PC-9 (cell line): Measurements from ENCODE around the gene CAPN9. TPM values are rescaled to one million over a fixed set of nuclear protein-coding genes. Genes with fewer than 3 reads are reported as not detected.

ENCODE experiments used
- BruUV-seq: library from RNA; stranded (reverse); fragments of 400-500 nt; replicated peaks from 2 replicates; lab custom pipeline; 2021; lab: Mats Ljungman, UMichigan
- CTCF ChIA-PET: fragments of 300-600 bp; sonication (Branson Sonifier 250); formaldehyde crosslinking; loops from one replicate; lab custom pipeline; 2022; ENCODE audit warnings: antibody characterized with exemption; lab: Charles Lee
- POLR2A ChIA-PET: fragments of 300-600 bp; sonication (Branson Sonifier 250); formaldehyde crosslinking; loops from one replicate; lab custom pipeline; 2022; ENCODE audit warnings: antibody characterized with exemption; ENCODE audit not compliant: unreplicated experiment; lab: Charles Lee
- DNase-seq, 2 experiments: peaks; one replicate each; pipeline versions ENCODE4 v3.0.0 to v3.0.0-alpha.2; 2015 to 2022; ENCODE audit warnings: mixed read lengths in 1 of 2
- H2AFZ ChIP-seq: fragments of 200-600 bp; sonication (generic); 2 replicates; pipeline ENCODE4 v1.8.1; 2017; ENCODE audit warnings: antibody characterized with exemption
- H3F3A ChIP-seq: fragments of 200-600 bp; sonication (generic); 2 replicates; pipeline ENCODE4 v1.8.1; 2017; ENCODE audit warnings: antibody characterized with exemption, mild to moderate bottlenecking, low read depth; ENCODE audit not compliant: insufficient read depth
- H3K27ac ChIP-seq: fragments of 200-600 bp; sonication (generic); 2 replicates; pipeline ENCODE4 v1.6.1; 2016; ENCODE audit warnings: mixed run types
- H3K27me3 ChIP-seq: fragments of 200-600 bp; sonication (generic); 2 replicates; pipeline ENCODE4 v1.6.1; 2016; ENCODE audit warnings: low read depth, mixed run types; ENCODE audit not compliant: insufficient read depth
- H3K36me3 ChIP-seq: fragments of 200-600 bp; sonication (generic); 2 replicates; pipeline ENCODE4 v1.6.1; 2016; ENCODE audit warnings: low read depth, mixed run types
- H3K4me1 ChIP-seq: fragments of 200-600 bp; sonication (generic); replicated peaks from 2 replicates; pipeline ENCODE4 v1.6.1; 2016; ENCODE audit warnings: mixed run types; ENCODE audit not compliant: insufficient read depth
- H3K4me2 ChIP-seq: fragments of 200-600 bp; sonication (generic); 2 replicates; pipeline ENCODE4 v1.6.1; 2017; ENCODE audit warnings: mixed run types
- H3K4me3 ChIP-seq: fragments of 200-600 bp; sonication (generic); 2 replicates; pipeline ENCODE4 v1.6.1; 2016; ENCODE audit warnings: mixed run types
- H3K79me2 ChIP-seq: fragments of 200-600 bp; sonication (generic); 2 replicates; pipeline ENCODE4 v1.6.1; 2017; ENCODE audit warnings: low read depth, mixed run types
- H3K9me2 ChIP-seq: fragments of 200-600 bp; sonication (generic); 2 replicates; pipeline ENCODE4 v1.8.1; 2017; ENCODE audit warnings: mild to moderate bottlenecking; ENCODE audit not compliant: insufficient read depth
- H3K9me3 ChIP-seq: fragments of 200-600 bp; sonication (generic); 2 replicates; pipeline ENCODE4 v1.8.1; 2016; ENCODE audit warnings: low read depth; ENCODE audit not compliant: insufficient read depth
- H4K20me1 ChIP-seq: fragments of 200-600 bp; sonication (generic); 2 replicates; pipeline ENCODE4 v1.8.1; 2017; ENCODE audit not compliant: insufficient read depth
- EZH2 ChIP-seq: fragments of 200-600 bp; sonication (generic); IDR thresholded peaks from 2 replicates; pipeline ENCODE4 v1.8.0; 2017; ENCODE audit warnings: antibody characterized with exemption, low read depth
- intact Hi-C: fragments of 100-400 bp; cut with micrococcal nuclease; formaldehyde crosslinking; loops from one replicate; pipeline ENCODE4 v1.10.0; 2022; ENCODE audit not compliant: unreplicated experiment
- total RNA-seq: library from RNA; stranded (reverse); gene quantifications from 2 replicates; pipeline ENCODE4 v1.2.3, GENCODE V29; 2021
- TF ChIP-seq, protein P1 (sequence below): fragments of 200-600 bp; sonication (generic); conservative IDR thresholded peaks from 2 replicates; pipeline ENCODE4 v1.6.1; 2017; ENCODE audit warnings: mixed run types, antibody characterized with exemption, mild to moderate bottlenecking, moderate library complexity

CAPN9 gene
- total RNA-seq, 1 experiment from 2014 or later: not detected

DNA sequence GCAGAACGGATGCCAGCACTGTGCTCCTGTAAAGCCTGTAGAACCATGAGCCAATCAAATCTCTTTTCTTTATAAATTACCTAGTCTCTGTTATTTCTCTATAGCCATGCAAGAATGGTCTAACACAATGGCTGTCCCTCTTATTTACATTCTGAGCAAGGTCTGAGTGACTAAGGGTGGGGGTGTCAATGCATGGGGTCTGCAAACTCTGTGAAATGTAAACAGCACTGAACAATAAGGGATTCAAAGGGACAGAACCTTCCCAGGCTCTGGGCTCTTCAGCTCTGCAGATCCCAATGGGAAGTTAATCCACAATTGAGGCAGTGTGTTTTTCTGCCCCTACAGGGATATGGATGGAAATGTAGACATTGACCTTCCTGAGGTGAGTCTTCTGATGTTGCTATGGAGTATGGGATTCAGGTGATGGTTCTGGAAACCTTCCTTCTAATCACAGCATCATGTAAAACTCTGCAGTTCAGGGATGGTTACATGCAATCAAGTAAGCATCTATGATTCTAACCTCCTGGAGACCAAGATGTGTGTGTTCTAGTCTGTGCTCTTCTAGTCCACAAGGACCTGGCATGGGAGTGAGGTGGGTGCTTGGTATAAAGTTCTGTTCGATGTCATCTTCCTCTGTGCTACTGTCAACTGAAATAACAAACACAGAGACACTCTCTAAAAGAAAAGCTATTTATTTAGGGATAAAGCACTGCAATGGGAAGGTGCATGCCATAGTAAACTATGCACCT lies 38.6 kb downstream of the CAPN9 start:
- no peaks in the 10 kb centered on the region for H3K4me1 ChIP-seq
- H3F3A ChIP-seq: no peaks in the 10 kb centered on the region
- no peak for TF ChIP-seq EZH2
- TF ChIP-seq, protein P1, sequence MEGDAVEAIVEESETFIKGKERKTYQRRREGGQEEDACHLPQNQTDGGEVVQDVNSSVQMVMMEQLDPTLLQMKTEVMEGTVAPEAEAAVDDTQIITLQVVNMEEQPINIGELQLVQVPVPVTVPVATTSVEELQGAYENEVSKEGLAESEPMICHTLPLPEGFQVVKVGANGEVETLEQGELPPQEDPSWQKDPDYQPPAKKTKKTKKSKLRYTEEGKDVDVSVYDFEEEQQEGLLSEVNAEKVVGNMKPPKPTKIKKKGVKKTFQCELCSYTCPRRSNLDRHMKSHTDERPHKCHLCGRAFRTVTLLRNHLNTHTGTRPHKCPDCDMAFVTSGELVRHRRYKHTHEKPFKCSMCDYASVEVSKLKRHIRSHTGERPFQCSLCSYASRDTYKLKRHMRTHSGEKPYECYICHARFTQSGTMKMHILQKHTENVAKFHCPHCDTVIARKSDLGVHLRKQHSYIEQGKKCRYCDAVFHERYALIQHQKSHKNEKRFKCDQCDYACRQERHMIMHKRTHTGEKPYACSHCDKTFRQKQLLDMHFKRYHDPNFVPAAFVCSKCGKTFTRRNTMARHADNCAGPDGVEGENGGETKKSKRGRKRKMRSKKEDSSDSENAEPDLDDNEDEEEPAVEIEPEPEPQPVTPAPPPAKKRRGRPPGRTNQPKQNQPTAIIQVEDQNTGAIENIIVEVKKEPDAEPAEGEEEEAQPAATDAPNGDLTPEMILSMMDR: no peak
- H3K4me3 ChIP-seq: no peak overlapping the region
- intact Hi-C loops: no loop called here
- ChIA-PET POLR2A (no interaction called here), CTCF (no interaction called here)
- no peaks in the 10 kb centered on the region for H4K20me1 ChIP-seq
- no peaks in the 10 kb centered on the region for H3K9me3 ChIP-seq
- no peak for DNase-seq
- H3K4me2 ChIP-seq: no peak overlapping the region
- peaks cover 32% of the 10 kb centered on the region for H3K27me3 ChIP-seq
- H3K36me3 ChIP-seq: no peaks in the 10 kb centered on the region
- H3K79me2 ChIP-seq: no peaks in the 10 kb centered on the region
- BruUV-seq: no TSS peak
- no peak overlapping the region for H3K27ac ChIP-seq
- no peaks in the 10 kb centered on the region for H3K9me2 ChIP-seq
- H2AFZ ChIP-seq: no peak overlapping the region

DNA sequence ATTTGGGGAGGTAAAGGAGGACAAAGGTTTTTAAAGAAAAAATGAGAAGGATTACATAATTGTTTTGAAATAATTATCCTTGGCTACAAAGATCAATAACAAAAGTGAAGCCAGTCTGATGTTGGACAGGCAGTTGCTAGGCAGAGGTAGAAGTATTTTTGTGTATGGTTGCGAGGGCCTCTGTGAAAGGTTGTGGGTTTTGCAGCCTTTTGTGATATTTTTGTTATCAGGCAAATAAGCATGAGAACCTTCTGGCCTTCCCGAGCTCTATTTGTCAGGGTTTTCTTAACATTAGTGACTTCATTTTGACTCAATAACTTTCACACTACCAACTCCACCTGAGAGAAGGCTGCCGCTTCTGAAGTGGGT lies 39.2 kb downstream of the CAPN9 start:
- Histone ChIP-seq H3K4me3 (no peak overlapping the region), H3K27ac (no peak overlapping the region)

DNA sequence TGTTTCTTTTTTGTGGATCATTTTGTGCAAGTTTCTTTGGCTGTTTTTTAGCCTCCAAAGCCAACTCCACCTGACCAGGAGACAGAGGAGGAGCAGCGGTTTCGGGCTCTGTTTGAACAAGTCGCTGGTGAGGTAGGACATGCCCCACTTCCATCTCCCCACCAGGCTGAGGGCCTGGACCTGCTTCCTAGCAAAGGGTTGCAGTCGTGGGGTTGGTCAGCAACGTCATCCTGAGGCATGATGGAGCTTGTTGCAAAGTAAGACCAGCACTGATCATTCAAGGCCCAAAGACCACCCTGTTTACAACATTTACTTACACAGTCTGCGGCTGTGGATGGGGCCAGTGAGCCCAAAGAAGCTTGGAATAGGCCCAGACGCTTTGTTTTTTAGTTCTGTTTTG lies 40.3 kb downstream of the CAPN9 start:
- TF ChIP-seq, protein P1: no peak
- no peak for TF ChIP-seq EZH2
- Histone ChIP-seq H3K79me2 (no peaks in the 10 kb centered on the region), H3K27me3 (peaks cover 16% of the 10 kb centered on the region), H3K4me1 (no peaks in the 10 kb centered on the region), H3K9me2 (no peaks in the 10 kb centered on the region), H4K20me1 (no peaks in the 10 kb centered on the region), H3K9me3 (no peaks in the 10 kb centered on the region), H3K27ac (no peak overlapping the region), H2AFZ (no peak overlapping the region), H3K4me3 (no peak overlapping the region), H3K36me3 (no peaks in the 10 kb centered on the region), H3F3A (no peaks in the 10 kb centered on the region), H3K4me2 (no peak overlapping the region)
- no TSS peak for BruUV-seq
- CTCF ChIA-PET: no interaction called here
- intact Hi-C loops: no loop called here
- DNase-seq: no peak
- POLR2A ChIA-PET: no interaction called here

More for the DNA sequence above, 39.2 kb downstream of the CAPN9 start:
- peaks cover 26% of the 10 kb centered on the region for H3K27me3 ChIP-seq
- CTCF ChIA-PET: no interaction called here
- no TSS peak for BruUV-seq
- no peak overlapping the region for H2AFZ ChIP-seq
- H3K4me2 ChIP-seq: no peak overlapping the region
- no peaks in the 10 kb centered on the region for H3K9me3 ChIP-seq
- H3K36me3 ChIP-seq: no peaks in the 10 kb centered on the region
- H3K9me2 ChIP-seq: no peaks in the 10 kb centered on the region
- H3K4me1 ChIP-seq: no peaks in the 10 kb centered on the region
- H3K79me2 ChIP-seq: no peaks in the 10 kb centered on the region
- H3F3A ChIP-seq: no peaks in the 10 kb centered on the region
- intact Hi-C loops: no loop called here
- POLR2A ChIA-PET: no interaction called here
- H4K20me1 ChIP-seq: no peaks in the 10 kb centered on the region
- no peak for DNase-seq
- TF ChIP-seq, protein P1: no peak
- TF ChIP-seq EZH2: no peak
